HCT116 (cell line): ENCODE data around the gene C10orf120. TPM values are rescaled to one million over a fixed set of nuclear protein-coding genes. Genes with fewer than 3 reads are reported as not detected.

ENCODE experiments used
- ATAC-seq: fragments of 200-7000 bp; cut with Tn5 transposase; 2 replicates; pipeline ENCODE4 v1.9.1; 2020; ENCODE audit warnings: mild to moderate bottlenecking, moderate library complexity
- BruUV-seq: library from RNA; stranded (reverse); fragments of 400-500 nt; replicated peaks from 2 replicates; lab custom pipeline; 2021; lab: Mats Ljungman, UMichigan
- CTCF ChIA-PET: fragments of 300-600 bp; sonication (Branson Sonifier 250); formaldehyde crosslinking; loops from one replicate; lab custom pipeline; 2021; ENCODE audit warnings: antibody characterized with exemption; lab: Charles Lee
- POLR2A ChIA-PET: fragments of 300-600, 350-600 bp; sonication (Branson Sonifier 250); formaldehyde crosslinking; loops from one replicate; lab custom pipeline; 2021; ENCODE audit warnings: antibody characterized with exemption; lab: Charles Lee
- RAD21 ChIA-PET, 2 experiments: fragments of 300-600 bp; sonication (Branson Sonifier 250); formaldehyde crosslinking; loops; one replicate each; lab custom pipeline; 2023; ENCODE audit warnings: low total read pairs in 2 of 2; ENCODE audit not compliant: uncharacterized antibody in 2 of 2, unreplicated experiment in 2 of 2, low non-redundant PET in 1 of 2; lab: Charles Lee
- DNase-seq: peaks from one replicate; pipeline ENCODE4 v3.0.0-alpha.2; 2010; ENCODE audit warnings: low read depth, low spot score
- H2AFZ ChIP-seq: fragments of 200-600 bp; shearing (Covaris generic), sonication (generic); 2 replicates; pipeline ENCODE4 v1.6.1; 2017; ENCODE audit warnings: low read depth, mixed run types, mixed read lengths, antibody characterized with exemption, low read length; ENCODE audit not compliant: poor library complexity, severe bottlenecking
- H3K27ac ChIP-seq: 2 replicates; pipeline ENCODE4 v1.5.1; 2012; ENCODE audit warnings: low read depth, low read length
- H3K27me3 ChIP-seq: fragments of 200-600 bp; sonication (generic); 2 replicates; pipeline ENCODE4 v1.6.1; 2016; ENCODE audit warnings: mixed run types, low read length, mixed read lengths; ENCODE audit not compliant: insufficient read depth
- H3K36me3 ChIP-seq, 2 experiments: fragments of 200-500 bp in 1 of 2; fragments of 200-600 bp in 1 of 2; sonication (Bioruptor generic) in 1 of 2; sonication (generic) in 1 of 2; 2 replicates each; pipeline versions ENCODE4 v1.5.1 to v1.6.1; 2014 to 2016; ENCODE audit warnings: low read length in 2 of 2, inconsistent platforms in 1 of 2, mixed read lengths in 1 of 2, mixed run types in 1 of 2; ENCODE audit not compliant: insufficient read depth in 2 of 2, control insufficient read depth in 1 of 2
- H3K4me1 ChIP-seq, 2 experiments: fragments of 200-600 bp in 1 of 2; sonication (generic) in 1 of 2; 2 replicates each; pipeline versions ENCODE4 v1.5.1 to v1.6.1; 2012 to 2017; ENCODE audit warnings: low read length in 2 of 2, inconsistent platforms in 1 of 2, mild to moderate bottlenecking in 1 of 2, mixed read lengths in 1 of 2, mixed run types in 1 of 2, moderate library complexity in 1 of 2; ENCODE audit not compliant: insufficient read depth in 2 of 2, control insufficient read depth in 1 of 2
- H3K4me2 ChIP-seq: fragments of 200-600 bp; sonication (generic); 2 replicates; pipeline ENCODE4 v1.6.1; 2017; ENCODE audit warnings: mixed run types, low read length, mixed read lengths
- H3K4me3 ChIP-seq, 2 experiments: fragments of 200-600 bp in 1 of 2; sonication (generic) in 1 of 2; replicated peaks in 1 of 2; 2 replicates each; pipeline ENCODE4 v1.5.1; 2011 to 2016; ENCODE audit warnings: low read length in 2 of 2, control low read depth in 1 of 2, low read depth in 1 of 2, mild to moderate bottlenecking in 1 of 2, mixed read lengths in 1 of 2, mixed run types in 1 of 2
- H3K79me2 ChIP-seq: fragments of 200-600 bp; sonication (generic); 2 replicates; pipeline ENCODE4 v1.6.1; 2017; ENCODE audit warnings: mild to moderate bottlenecking, mixed run types, low read length, moderate library complexity, mixed read lengths; ENCODE audit not compliant: insufficient read depth
- H3K9ac ChIP-seq: fragments of 200-600 bp; sonication (generic); 2 replicates; pipeline ENCODE4 v1.6.1; 2016; ENCODE audit warnings: low read length, mixed read lengths
- H3K9me2 ChIP-seq: fragments of 200-600 bp; sonication (generic), shearing (Covaris generic); 2 replicates; pipeline ENCODE4 v1.6.1; 2017; ENCODE audit warnings: mixed run types, mild to moderate bottlenecking, moderate library complexity; ENCODE audit not compliant: insufficient read depth
- H3K9me3 ChIP-seq, 2 experiments: fragments of 200-500 bp in 1 of 2; fragments of 200-600 bp in 1 of 2; sonication (Bioruptor generic) in 1 of 2; sonication (generic) in 1 of 2; 2 replicates each; pipeline ENCODE4 v1.6.1; 2014 to 2017; ENCODE audit warnings: low read length in 2 of 2, mixed read lengths in 2 of 2, inconsistent platforms in 1 of 2, low read depth in 1 of 2, mild to moderate bottlenecking in 1 of 2, mixed run types in 1 of 2, moderate library complexity in 1 of 2; ENCODE audit not compliant: control insufficient read depth in 1 of 2, insufficient read depth in 1 of 2
- H4K20me1 ChIP-seq: fragments of 200-600 bp; sonication (generic), shearing (Covaris generic); 2 replicates; pipeline ENCODE4 v1.6.1; 2017; ENCODE audit warnings: mixed run types, mild to moderate bottlenecking, moderate library complexity; ENCODE audit not compliant: insufficient read depth
- CBX3 ChIP-seq: IDR thresholded peaks from 2 replicates; pipeline ENCODE4 v1.6.1; 2012; ENCODE audit warnings: low read depth
- CEBPB ChIP-seq: IDR thresholded peaks from 2 replicates; pipeline ENCODE4 v1.6.1; 2012; ENCODE audit warnings: low read depth
- EGR1 ChIP-seq: IDR thresholded peaks from 2 replicates; pipeline ENCODE4 v1.6.1; 2012; ENCODE audit warnings: low read depth
- ELF1 ChIP-seq: IDR thresholded peaks from 2 replicates; pipeline ENCODE4 v1.6.1; 2012; ENCODE audit warnings: low read depth, borderline replicate concordance
- EZH2 ChIP-seq: fragments of 200-600 bp; sonication (generic); IDR thresholded peaks from 2 replicates; pipeline ENCODE4 v1.6.1; 2017; ENCODE audit warnings: antibody characterized with exemption, mixed run types
- EZH2phosphoT487 ChIP-seq: fragments of 200-600 bp; IDR thresholded peaks from 2 replicates; pipeline ENCODE4 v1.6.1; 2018; ENCODE audit warnings: antibody characterized with exemption, borderline replicate concordance
- RAD21 ChIP-seq: IDR thresholded peaks from 2 replicates; pipeline ENCODE4 v1.6.1; 2012; ENCODE audit warnings: low read depth, mild to moderate bottlenecking
- SP1 ChIP-seq: IDR thresholded peaks from 2 replicates; pipeline ENCODE4 v1.6.1; 2012; ENCODE audit warnings: low read depth
- YY1 ChIP-seq: IDR thresholded peaks from 2 replicates; pipeline ENCODE4 v1.6.1; 2011; ENCODE audit warnings: low read length, low read depth, moderate library complexity, mild to moderate bottlenecking; ENCODE audit not compliant: insufficient replicate concordance; ENCODE audit errors: extremely low read depth
- ZNF274 ChIP-seq: fragments of 200-500 bp; sonication (Bioruptor generic); IDR thresholded peaks from 2 replicates; pipeline ENCODE4 v1.6.1; 2014; ENCODE audit warnings: mild to moderate bottlenecking, low read depth, low read length, inconsistent platforms
- intact Hi-C: fragments of 100-400 bp; cut with micrococcal nuclease; formaldehyde crosslinking; loops from 2 replicates; pipeline ENCODE4 v1.10.0; 2022
- total RNA-seq: library from RNA; stranded (reverse); gene quantifications from one replicate; pipeline ENCODE4 v1.2.1, GENCODE V29; 2021; ENCODE audit not compliant: unreplicated experiment
- TF ChIP-seq, protein P1 (sequence below): IDR thresholded peaks from 2 replicates; pipeline ENCODE4 v1.6.1; 2012; ENCODE audit warnings: low read depth

C10orf120 gene
- total RNA-seq, 1 experiment from 2014 or later = not detected

DNA sequence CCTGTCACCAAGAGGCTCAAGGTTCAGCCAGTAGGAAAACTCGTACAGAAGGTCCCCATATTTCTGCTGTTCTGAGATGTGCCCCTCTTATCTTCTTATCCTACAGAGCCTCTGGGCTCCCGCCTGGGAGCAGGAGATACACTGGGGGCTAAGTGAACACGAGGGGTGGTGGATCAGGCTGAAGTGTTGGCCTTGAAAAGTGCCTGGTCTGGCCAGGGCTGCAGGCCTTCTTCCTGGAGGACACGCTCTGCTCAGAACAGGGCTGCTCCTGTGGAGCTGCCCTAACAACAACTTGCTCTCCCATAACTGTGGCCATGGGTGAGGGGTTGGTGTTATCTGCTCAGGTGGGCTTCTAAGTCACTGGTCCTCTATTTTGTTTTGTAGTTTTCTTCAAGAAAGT is 33.7 kb downstream of the C10orf120 start:
- no peak for ATAC-seq
- Histone ChIP-seq H3K4me2 (no peak overlapping the region), H3K9me3 (no peaks in the 10 kb centered on the region), H3K27me3 (peaks cover 85% of the 10 kb centered on the region), H3K9me2 (no peaks in the 10 kb centered on the region), H3K79me2 (no peaks in the 10 kb centered on the region), H2AFZ (no peak overlapping the region), H3K9ac (no peak overlapping the region), H3K36me3 (no peaks in the 10 kb centered on the region), H3K4me1 (no peaks in the 10 kb centered on the region), H4K20me1 (no peaks in the 10 kb centered on the region), H3K27ac (no peak overlapping the region), H3K4me3 (no peak overlapping the region)
- no TSS peak for BruUV-seq
- POLR2A ChIA-PET = no interaction called here
- RAD21 ChIA-PET = no interaction called here
- no peak for DNase-seq
- TF ChIP-seq EGR1 (no peak), ELF1 (no peak)
- CTCF ChIA-PET = no interaction called here
- intact Hi-C loops = no loop called here

DNA sequence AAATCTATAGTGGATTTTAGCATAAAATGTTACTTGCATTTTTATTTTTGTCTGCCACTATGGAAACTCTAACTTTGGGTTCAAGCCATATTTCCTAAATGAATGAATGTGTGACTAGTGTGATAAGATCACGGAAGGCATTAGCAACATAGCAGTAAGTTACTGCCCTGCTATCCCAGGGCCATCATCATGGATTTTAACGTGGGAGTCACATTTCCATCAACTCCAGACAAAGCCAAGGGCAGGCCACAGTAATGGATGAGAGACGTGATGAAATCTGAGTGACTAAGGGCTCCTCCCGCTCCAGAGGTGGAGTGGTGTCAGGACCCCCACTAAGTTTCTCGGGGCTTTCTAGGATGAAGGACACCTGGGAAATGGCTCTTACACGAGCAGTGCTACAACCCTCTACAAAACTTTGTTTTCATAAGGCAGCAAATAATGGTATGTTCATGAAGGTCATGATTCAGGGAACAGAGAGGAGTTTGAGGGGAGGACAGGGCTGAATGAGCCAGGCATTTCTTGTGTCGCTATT is 34.3 kb downstream of the C10orf120 start:
- RAD21 ChIA-PET = no interaction called here
- Histone ChIP-seq H4K20me1 (no peaks in the 10 kb centered on the region), H3K27ac (no peak overlapping the region), H2AFZ (no peak overlapping the region), H3K9me2 (no peaks in the 10 kb centered on the region), H3K36me3 (no peaks in the 10 kb centered on the region), H3K9me3 (no peaks in the 10 kb centered on the region), H3K9ac (no peak overlapping the region), H3K27me3 (peaks cover 89% of the 10 kb centered on the region), H3K79me2 (no peaks in the 10 kb centered on the region), H3K4me3 (no peak overlapping the region), H3K4me2 (no peak overlapping the region)
- CTCF ChIA-PET = no interaction called here
- intact Hi-C loops = no loop called here
- ATAC-seq (no peak), DNase-seq (no peak)
- no TSS peak for BruUV-seq
- POLR2A ChIA-PET = no interaction called here
- TF ChIP-seq, protein P1, sequence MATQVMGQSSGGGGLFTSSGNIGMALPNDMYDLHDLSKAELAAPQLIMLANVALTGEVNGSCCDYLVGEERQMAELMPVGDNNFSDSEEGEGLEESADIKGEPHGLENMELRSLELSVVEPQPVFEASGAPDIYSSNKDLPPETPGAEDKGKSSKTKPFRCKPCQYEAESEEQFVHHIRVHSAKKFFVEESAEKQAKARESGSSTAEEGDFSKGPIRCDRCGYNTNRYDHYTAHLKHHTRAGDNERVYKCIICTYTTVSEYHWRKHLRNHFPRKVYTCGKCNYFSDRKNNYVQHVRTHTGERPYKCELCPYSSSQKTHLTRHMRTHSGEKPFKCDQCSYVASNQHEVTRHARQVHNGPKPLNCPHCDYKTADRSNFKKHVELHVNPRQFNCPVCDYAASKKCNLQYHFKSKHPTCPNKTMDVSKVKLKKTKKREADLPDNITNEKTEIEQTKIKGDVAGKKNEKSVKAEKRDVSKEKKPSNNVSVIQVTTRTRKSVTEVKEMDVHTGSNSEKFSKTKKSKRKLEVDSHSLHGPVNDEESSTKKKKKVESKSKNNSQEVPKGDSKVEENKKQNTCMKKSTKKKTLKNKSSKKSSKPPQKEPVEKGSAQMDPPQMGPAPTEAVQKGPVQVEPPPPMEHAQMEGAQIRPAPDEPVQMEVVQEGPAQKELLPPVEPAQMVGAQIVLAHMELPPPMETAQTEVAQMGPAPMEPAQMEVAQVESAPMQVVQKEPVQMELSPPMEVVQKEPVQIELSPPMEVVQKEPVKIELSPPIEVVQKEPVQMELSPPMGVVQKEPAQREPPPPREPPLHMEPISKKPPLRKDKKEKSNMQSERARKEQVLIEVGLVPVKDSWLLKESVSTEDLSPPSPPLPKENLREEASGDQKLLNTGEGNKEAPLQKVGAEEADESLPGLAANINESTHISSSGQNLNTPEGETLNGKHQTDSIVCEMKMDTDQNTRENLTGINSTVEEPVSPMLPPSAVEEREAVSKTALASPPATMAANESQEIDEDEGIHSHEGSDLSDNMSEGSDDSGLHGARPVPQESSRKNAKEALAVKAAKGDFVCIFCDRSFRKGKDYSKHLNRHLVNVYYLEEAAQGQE = no peak
- no peak for TF ChIP-seq EZH2
- TF ChIP-seq ZNF274 = no peak
- TF ChIP-seq EZH2phosphoT487 = no peak
- TF ChIP-seq RAD21 = no peak
- TF ChIP-seq SP1 = no peak
- TF ChIP-seq CBX3 = no peak
- TF ChIP-seq YY1 = no peak
- TF ChIP-seq CEBPB = no peak
- TF ChIP-seq, all 23 proteins: peak for 0
- H3K4me1 ChIP-seq = no peaks in the 10 kb centered on the region
